HG03064 (cell line): ENCODE data around the gene CRPPA.
"Not testable (repeated sequence)": the region's sequence is repeated elsewhere in the genome, so short reads cannot be mapped to it uniquely, and the experiment has no call there.

ENCODE experiments used
- ATAC-seq: cut with Tn5 transposase; IDR thresholded peaks from one replicate; pipeline ENCODE4 v1.9.1; 2021; ENCODE audit warnings: low read depth; ENCODE audit not compliant: unreplicated experiment

Gene CRPPA

DNA sequence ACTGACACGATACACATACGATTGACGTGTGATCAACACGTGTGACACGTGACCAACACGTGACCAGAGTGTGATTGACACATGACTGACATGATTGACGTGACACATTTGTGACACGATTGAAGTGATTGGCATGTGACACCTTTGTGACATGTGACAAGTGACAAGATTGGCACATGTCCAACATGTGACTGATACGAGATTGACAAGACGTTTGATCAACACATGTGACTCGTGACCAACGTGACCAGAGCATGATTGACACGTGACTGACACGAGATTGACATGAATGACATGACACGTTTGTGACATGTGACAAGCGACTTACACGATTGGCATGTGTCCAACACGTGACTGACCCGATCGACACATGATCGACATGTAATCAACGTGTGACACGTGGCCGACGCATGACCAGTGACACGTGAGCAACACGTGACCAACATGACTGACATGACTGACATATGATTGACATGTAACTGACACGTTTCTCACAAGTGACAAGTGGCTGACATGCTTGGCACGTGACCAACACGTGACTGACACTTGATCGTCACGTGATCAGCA, 22.0 kb downstream of the CRPPA start:
- no peak for ATAC-seq

DNA sequence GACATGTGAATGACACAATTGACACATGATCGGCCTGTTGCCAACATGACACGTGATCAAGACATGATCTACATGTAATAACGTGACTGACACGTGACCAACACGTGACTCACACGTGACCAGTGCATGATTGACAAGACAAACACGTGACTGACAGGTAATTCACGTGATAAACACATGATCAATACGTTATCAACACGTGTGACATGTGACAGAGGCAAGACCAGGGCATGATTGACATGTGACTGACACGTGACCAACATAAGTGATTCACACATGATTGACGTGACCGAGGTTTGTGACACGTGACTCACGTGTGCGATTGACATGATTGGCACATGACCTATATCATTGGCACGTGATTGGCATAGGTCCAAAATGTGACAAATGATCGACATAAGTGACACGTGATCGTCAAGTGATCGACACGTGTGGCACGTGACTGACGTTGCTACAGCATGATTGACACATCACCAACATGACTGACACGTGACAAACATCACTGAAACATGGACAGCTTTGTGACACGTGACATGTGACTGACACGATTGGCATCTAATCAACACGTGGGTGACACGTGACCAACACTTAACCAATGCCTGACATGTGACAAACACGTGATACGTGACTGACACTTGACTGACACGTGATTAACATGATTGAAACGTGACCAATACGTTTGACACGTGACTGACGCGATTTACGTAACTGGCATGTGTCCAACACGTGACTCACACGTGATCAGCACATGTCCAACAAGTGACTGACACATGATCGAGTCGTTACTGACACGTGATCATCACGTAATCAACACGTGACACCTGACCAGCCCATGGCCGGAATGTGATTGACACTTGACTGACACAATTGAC, 23.0 kb downstream of the CRPPA start:
- no peak for ATAC-seq

- no peak for ATAC-seq
Observed at GRCh38 chr7:16397501-16398145, 23.7 kb downstream of the CRPPA start.

DNA sequence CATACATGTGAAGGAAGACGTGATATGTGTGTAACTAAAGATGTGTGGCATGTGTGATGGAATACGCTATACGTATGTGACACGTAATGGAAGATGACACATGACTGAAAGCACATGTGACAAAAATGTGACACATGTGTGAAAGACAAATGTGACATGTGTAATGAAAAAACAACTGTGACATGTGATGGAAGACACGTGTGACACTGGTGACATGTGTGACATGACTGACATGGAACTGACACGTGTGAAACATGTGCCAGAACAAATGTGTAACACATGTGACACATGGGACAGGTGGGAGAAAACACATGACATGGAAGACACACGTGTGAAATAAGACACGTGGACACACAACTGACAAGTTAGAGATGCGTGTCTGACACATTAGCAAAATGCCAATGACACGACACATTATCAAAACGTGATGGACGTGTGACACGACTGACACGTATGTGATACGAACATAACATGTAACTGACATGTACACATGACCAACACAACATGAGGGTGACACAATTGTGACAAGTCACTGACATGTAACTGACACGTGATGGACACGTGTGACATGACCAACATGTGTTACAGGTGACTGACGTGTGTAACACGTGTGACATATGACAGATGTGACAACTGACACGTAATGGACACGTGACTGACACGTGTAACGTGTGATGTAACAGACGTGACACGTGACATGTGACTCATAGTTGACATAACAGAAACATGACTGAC, 24.4 kb downstream of the CRPPA start:
- ATAC-seq: no peak

GRCh38 chr7:16395121-16395520, 26.2 kb downstream of the CRPPA start:
- no peak for ATAC-seq

GRCh38 chr7:16393862-16394422, 27.4 kb downstream of the CRPPA start:
- ATAC-seq: no peak

- no peak for ATAC-seq
Observed at GRCh38 chr7:16392990-16393523, 28.3 kb downstream of the CRPPA start.

GRCh38 chr7:16383786-16384185, 37.6 kb downstream of the CRPPA start:
- not testable (repeated sequence) for ATAC-seq

DNA sequence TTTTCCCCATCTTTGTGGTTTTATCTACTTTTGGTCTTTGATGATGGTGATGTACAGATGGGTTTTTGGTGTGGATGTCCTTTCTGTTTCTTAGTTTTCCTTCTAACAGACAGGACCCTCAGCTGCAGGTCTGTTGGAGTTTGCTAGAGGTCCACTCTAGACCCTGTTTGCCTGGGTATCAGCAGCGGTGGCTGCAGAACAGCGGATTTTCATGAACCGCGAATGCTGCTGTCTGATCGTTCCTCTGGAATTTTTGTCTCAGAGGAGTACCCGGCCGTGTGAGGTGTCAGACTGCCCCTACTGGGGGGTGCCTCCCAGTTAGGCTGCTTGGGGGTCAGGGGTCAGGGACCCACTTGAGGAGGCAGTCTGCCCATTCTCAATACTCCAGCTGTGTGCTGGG, 38.2 kb downstream of the CRPPA start:
- not testable (repeated sequence) for ATAC-seq
